SK-N-SH treated with all-trans-retinoic acid at 6 μM for 48 hours (cell line): ENCODE measurements around the gene RAB5A.

Experiments used
- OSR1 ChIP-seq: fragments of 250-450 bp; sonication (Bioruptor Pico); IDR thresholded peaks from 2 replicates; pipeline ENCODE4 v1.8.0; 2022; ENCODE audit warnings: moderate library complexity, mild to moderate bottlenecking, inconsistent platforms
- POU6F1 ChIP-seq: fragments of 250-450 bp; sonication (Bioruptor Pico); IDR thresholded peaks from 2 replicates; pipeline ENCODE4 v1.8.0; 2021; ENCODE audit warnings: low read depth, mild to moderate bottlenecking, moderate library complexity, borderline replicate concordance
- PPARA ChIP-seq: fragments of 250-450 bp; sonication (Bioruptor Pico); IDR thresholded peaks from 2 replicates; pipeline ENCODE4 v1.5.0; 2020; ENCODE audit warnings: mild to moderate bottlenecking, borderline replicate concordance
- RARB ChIP-seq: fragments of 250-450 bp; sonication (Bioruptor Pico); IDR thresholded peaks from 2 replicates; pipeline ENCODE4 v1.8.0; 2021; ENCODE audit warnings: mild to moderate bottlenecking, moderate library complexity
- ZFP30 ChIP-seq: fragments of 450-650 bp; formaldehyde crosslinking; IDR thresholded peaks from 2 replicates; pipeline ENCODE4 v1.5.0; 2022; ENCODE audit warnings: mild to moderate bottlenecking, moderate library complexity
- ZNF565 ChIP-seq: fragments of 450-650 bp; formaldehyde crosslinking; conservative IDR thresholded peaks from 2 replicates; pipeline ENCODE4 v1.5.0; 2020; ENCODE audit warnings: low read depth, mild to moderate bottlenecking, moderate library complexity

GRCh38 chr3:20027136-20027535, 80.2 kb downstream of the RAB5A start:
- TF ChIP-seq RARB (no peak), ZFP30 (CRISPR knock-in tag) (no peak), PPARA (no peak), OSR1 (CRISPR knock-in tag) (no peak), POU6F1 (CRISPR knock-in tag) (no peak), ZNF565 (CRISPR knock-in tag) (no peak)
